GM21528 (cell line): ENCODE results near the gene C3orf52.

ENCODE experiments used
- ATAC-seq: cut with Tn5 transposase; IDR thresholded peaks from one replicate; pipeline ENCODE4 v1.9.1; 2021; ENCODE audit warnings: mild to moderate bottlenecking, moderate library complexity; ENCODE audit not compliant: unreplicated experiment, low FRiP score

The C3orf52 gene

GRCh38 chr3:112133626-112134334 is 47.6 kb downstream of the C3orf52 start:
- ATAC-seq, result no peak

GRCh38 chr3:112134335-112135124 is 48.3 kb downstream of the C3orf52 start:
- no peak for ATAC-seq

GRCh38 chr3:112136046-112136445 is 49.9 kb downstream of the C3orf52 start:
- no peak for ATAC-seq

- ATAC-seq, result peak; percentile 29
Measured at GRCh38 chr3:112136959-112137693, 50.9 kb downstream of the C3orf52 start.

- ATAC-seq, result no peak
Measured at GRCh38 chr3:112137781-112138180, 51.6 kb downstream of the C3orf52 start.

- no peak for ATAC-seq
Measured at GRCh38 chr3:112138219-112138969, 52.2 kb downstream of the C3orf52 start.

GRCh38 chr3:112140584-112140983 is 54.4 kb downstream of the C3orf52 start:
- no peak for ATAC-seq

- ATAC-seq, result no peak
Measured at GRCh38 chr3:112141293-112141692, 55.1 kb downstream of the C3orf52 start.

- no peak for ATAC-seq
Measured at GRCh38 chr3:112143251-112143650, 57.1 kb downstream of the C3orf52 start.

GRCh38 chr3:112143689-112144088 is 57.5 kb downstream of the C3orf52 start:
- ATAC-seq, result no peak

- ATAC-seq, result no peak
Measured at GRCh38 chr3:112149136-112149535, 62.9 kb downstream of the C3orf52 start.

GRCh38 chr3:112167758-112168157 is 81.6 kb downstream of the C3orf52 start:
- no peak for ATAC-seq
